Neuronal stem cell (in vitro differentiated cells): ENCODE data around the gene GSE1.

ENCODE experiments used
- DNase-seq: peaks from one replicate; pipeline ENCODE4 v3.0.0-alpha.2; 2013; ENCODE audit warnings: low spot score
- H2AFZ ChIP-seq: one replicate; pipeline ENCODE4 v1.6.1; 2013; ENCODE audit warnings: mild to moderate bottlenecking, low read length, inconsistent platforms
- H2AK5ac ChIP-seq: 2 replicates; pipeline ENCODE4 v1.6.1; 2013; ENCODE audit warnings: low read depth, mild to moderate bottlenecking, inconsistent platforms, low read length, moderate library complexity, mixed read lengths
- H2BK120ac ChIP-seq: 2 replicates; pipeline ENCODE4 v1.6.1; 2013; ENCODE audit warnings: low read depth, mild to moderate bottlenecking, inconsistent platforms, low read length, moderate library complexity, mixed read lengths
- H2BK12ac ChIP-seq: one replicate; pipeline ENCODE4 v1.6.1; 2013; ENCODE audit warnings: low read length, inconsistent platforms
- H2BK15ac ChIP-seq: 2 replicates; pipeline ENCODE4 v1.6.1; 2013; ENCODE audit warnings: mild to moderate bottlenecking, low read length, inconsistent platforms, mixed read lengths
- H2BK5ac ChIP-seq: one replicate; pipeline ENCODE4 v1.6.1; 2013; ENCODE audit warnings: inconsistent platforms, mild to moderate bottlenecking, low read length, moderate library complexity
- H3K14ac ChIP-seq: one replicate; pipeline ENCODE4 v1.6.1; 2013; ENCODE audit warnings: low read length, inconsistent platforms
- H3K18ac ChIP-seq: 2 replicates; pipeline ENCODE4 v1.6.1; 2013; ENCODE audit warnings: low read length, inconsistent platforms
- H3K23ac ChIP-seq: 2 replicates; pipeline ENCODE4 v1.6.1; 2013; ENCODE audit warnings: low read depth, mild to moderate bottlenecking, mixed read lengths, low read length, inconsistent platforms; ENCODE audit not compliant: poor library complexity
- H3K27ac ChIP-seq: replicated peaks from 3 replicates; pipeline ENCODE4 v1.5.1; 2013; ENCODE audit warnings: low read length, inconsistent platforms
- H3K27me3 ChIP-seq, 3 experiments: 2 replicates each; pipeline ENCODE4 v1.6.1; 2013; ENCODE audit warnings: low read length in 3 of 3, mild to moderate bottlenecking in 2 of 3, inconsistent platforms in 1 of 3, low read depth in 1 of 3, mixed read lengths in 1 of 3, moderate library complexity in 1 of 3; ENCODE audit not compliant: control insufficient read depth in 3 of 3, insufficient read depth in 3 of 3
- H3K36me3 ChIP-seq, 2 donors: replicated peaks in 1 of 2; 2 replicates each; pipeline ENCODE4 v1.6.1; 2013; ENCODE audit warnings: low read length in 2 of 2; ENCODE audit not compliant: control insufficient read depth in 2 of 2, insufficient read depth in 2 of 2
- H3K4ac ChIP-seq: 2 replicates; pipeline ENCODE4 v1.6.1; 2013; ENCODE audit warnings: inconsistent platforms, mild to moderate bottlenecking, low read length, moderate library complexity
- H3K4me1 ChIP-seq, 2 donors: 1 replicate in 1 of 2; 2 replicates in 1 of 2; pipeline ENCODE4 v1.6.1; 2013; ENCODE audit warnings: low read length in 2 of 2, low read depth in 1 of 2; ENCODE audit not compliant: control insufficient read depth in 2 of 2, insufficient read depth in 1 of 2
- H3K4me2 ChIP-seq: one replicate; pipeline ENCODE4 v1.6.1; 2013; ENCODE audit warnings: mild to moderate bottlenecking, low read length, inconsistent platforms; ENCODE audit not compliant: insufficient read depth, poor library complexity, severe bottlenecking
- H3K4me3 ChIP-seq, 2 donors: 2 replicates each; pipeline ENCODE4 v1.5.1; 2013; ENCODE audit warnings: low read length in 2 of 2, mild to moderate bottlenecking in 2 of 2, inconsistent platforms in 1 of 2, moderate library complexity in 1 of 2
- H3K79me1 ChIP-seq: one replicate; pipeline ENCODE4 v1.6.1; 2013; ENCODE audit warnings: low read depth, mild to moderate bottlenecking, inconsistent platforms, low read length, moderate library complexity
- H3K9ac ChIP-seq: one replicate; pipeline ENCODE4 v1.6.1; 2013; ENCODE audit warnings: mild to moderate bottlenecking, low read depth, low read length, inconsistent platforms; ENCODE audit not compliant: poor library complexity
- H3K9me3 ChIP-seq, 2 donors: replicated peaks in 1 of 2; 2 replicates each; pipeline versions ENCODE3 to v1.6.1; 2013; ENCODE audit warnings: low read length in 2 of 2, mild to moderate bottlenecking in 2 of 2, inconsistent platforms in 1 of 2, low read depth in 1 of 2, mixed read lengths in 1 of 2, moderate library complexity in 1 of 2; ENCODE audit not compliant: control insufficient read depth in 2 of 2, insufficient read depth in 1 of 2
- H4K8ac ChIP-seq: one replicate; pipeline ENCODE4 v1.6.1; 2013; ENCODE audit warnings: low read depth, mild to moderate bottlenecking, inconsistent platforms, low read length, moderate library complexity
- H4K91ac ChIP-seq: one replicate; pipeline ENCODE4 v1.6.1; 2013; ENCODE audit warnings: low read length, low read depth, mild to moderate bottlenecking, inconsistent platforms; ENCODE audit not compliant: poor library complexity
- WGBS, 2 donors: extraction: QIAGEN DNeasy Blood & Tissue Kit; methylation state at CpG; one replicate each; pipeline ENCODE4 v1.1.7; 2013; ENCODE audit warnings: missing lambda C conversion rate in 2 of 2, mixed read lengths in 1 of 2; ENCODE audit not compliant: insufficient read length in 2 of 2, insufficient replicate concordance in 1 of 2; ENCODE audit errors: extremely low coverage in 2 of 2; 5-methylcytosine and 5-hydroxymethylcytosine counted together

Gene GSE1

GRCh38 chr16:85648805-85649204 is 35.7 kb downstream of the GSE1 start:
- Histone ChIP-seq H2BK12ac (no peak overlapping the region), H2BK120ac (no peak overlapping the region), H4K91ac (no peak overlapping the region), H3K9me3 (no peaks in the 10 kb centered on the region), H3K27me3 (no peaks in the 10 kb centered on the region), H4K8ac (no peak overlapping the region), H3K18ac (peak overlapping the region; percentile 44), H2BK5ac (no peak overlapping the region), H3K4me3 (no peak overlapping the region), H3K4me2 (no peak overlapping the region), H2AFZ (no peak overlapping the region), H3K14ac (peak overlapping the region; percentile 4), H3K4me1 (peaks cover 19 to 22% of the 10 kb centered on the region in 2 donors), H3K4ac (no peak overlapping the region), H3K23ac (peak overlapping the region; percentile 29), H3K79me1 (peaks cover 2% of the 10 kb centered on the region), H3K9ac (peak overlapping the region; percentile 63), H3K36me3 (peaks cover 2 to 54% of the 10 kb centered on the region in 2 donors), H3K27ac (no peak overlapping the region), H2BK15ac (peak overlapping the region; percentile 83), H2AK5ac (peak overlapping the region; percentile 88)
- WGBS, 2 donors, result no CpG with 5 or more reads among the region's 14 CpGs
- no peak for DNase-seq

GRCh38 chr16:85649411-85650134 is 36.5 kb downstream of the GSE1 start:
- Histone ChIP-seq H3K27me3 (no peaks in the 10 kb centered on the region), H3K14ac (peak overlapping the region; percentile 82), H3K9ac (no peak overlapping the region), H3K9me3 (no peaks in the 10 kb centered on the region), H3K18ac (peak overlapping the region; percentile 87), H3K4me2 (no peak overlapping the region), H2BK15ac (peak overlapping the region; percentile 99), H2BK12ac (no peak overlapping the region), H2AK5ac (peak overlapping the region; percentile 98), H2BK120ac (no peak overlapping the region), H3K23ac (no peak overlapping the region), H2BK5ac (peak overlapping the region; percentile 94), H4K8ac (no peak overlapping the region), H3K79me1 (peaks cover 5% of the 10 kb centered on the region), H3K27ac (no peak overlapping the region), H2AFZ (no peak overlapping the region), H3K4ac (no peak overlapping the region), H3K36me3 (peaks cover 4 to 58% of the 10 kb centered on the region in 2 donors), H4K91ac (no peak overlapping the region), H3K4me3 (no peak overlapping the region), H3K4me1 (peaks cover 19 to 22% of the 10 kb centered on the region in 2 donors)
- DNase-seq, result no peak
- WGBS, 2 donors, result no CpG with 5 or more reads among the region's 16 CpGs

- H3K18ac ChIP-seq, result peak overlapping the region; percentile 87
- H3K27me3 ChIP-seq, result no peaks in the 10 kb centered on the region
- H2BK12ac ChIP-seq, result no peak overlapping the region
- no peak overlapping the region for H3K4ac ChIP-seq
- H2BK5ac ChIP-seq, result peak overlapping the region; percentile 94
- H2AK5ac ChIP-seq, result peak overlapping the region; percentile 98
- no peaks in the 10 kb centered on the region for H3K9me3 ChIP-seq
- no peak overlapping the region for H3K23ac ChIP-seq
- no peak overlapping the region for H2AFZ ChIP-seq
- peaks cover 19 to 22% of the 10 kb centered on the region in 2 donors for H3K4me1 ChIP-seq
- H3K36me3 ChIP-seq, result peaks cover 4 to 64% of the 10 kb centered on the region in 2 donors
- peak overlapping the region; percentile 59 for H3K27ac ChIP-seq
- H3K4me2 ChIP-seq, result no peak overlapping the region
- H3K79me1 ChIP-seq, result peaks cover 6% of the 10 kb centered on the region
- H4K8ac ChIP-seq, result no peak overlapping the region
- peak overlapping the region; percentile 99 for H2BK15ac ChIP-seq
- H2BK120ac ChIP-seq, result no peak overlapping the region
- no peak overlapping the region for H4K91ac ChIP-seq
- no peak overlapping the region for H3K9ac ChIP-seq
- DNase-seq, result no peak
- peak overlapping the region; percentile 89 for H3K14ac ChIP-seq
- WGBS, 2 donors, result no CpG with 5 or more reads among the region's 39 CpGs
- H3K4me3 ChIP-seq, result peak overlapping the region in 1 of 2 donors; percentile 25
Measured at GRCh38 chr16:85650135-85650843, 37.2 kb downstream of the GSE1 start.
